Loucy (cell line): ENCODE results near the gene ACOT6.

Source experiments
- EZH2phosphoT487 ChIP-seq: fragments of 200-600 bp; IDR thresholded peaks from 2 replicates; pipeline ENCODE4 v1.6.1; 2018; ENCODE audit warnings: antibody characterized with exemption, mild to moderate bottlenecking, moderate library complexity, borderline replicate concordance
- TF ChIP-seq, protein P1 (sequence below): fragments of 200-600 bp; sonication (generic); conservative IDR thresholded peaks from 2 replicates; pipeline ENCODE4 v1.5.1; 2014; ENCODE audit warnings: mild to moderate bottlenecking, antibody characterized with exemption, low read length

- TF ChIP-seq, protein P1, sequence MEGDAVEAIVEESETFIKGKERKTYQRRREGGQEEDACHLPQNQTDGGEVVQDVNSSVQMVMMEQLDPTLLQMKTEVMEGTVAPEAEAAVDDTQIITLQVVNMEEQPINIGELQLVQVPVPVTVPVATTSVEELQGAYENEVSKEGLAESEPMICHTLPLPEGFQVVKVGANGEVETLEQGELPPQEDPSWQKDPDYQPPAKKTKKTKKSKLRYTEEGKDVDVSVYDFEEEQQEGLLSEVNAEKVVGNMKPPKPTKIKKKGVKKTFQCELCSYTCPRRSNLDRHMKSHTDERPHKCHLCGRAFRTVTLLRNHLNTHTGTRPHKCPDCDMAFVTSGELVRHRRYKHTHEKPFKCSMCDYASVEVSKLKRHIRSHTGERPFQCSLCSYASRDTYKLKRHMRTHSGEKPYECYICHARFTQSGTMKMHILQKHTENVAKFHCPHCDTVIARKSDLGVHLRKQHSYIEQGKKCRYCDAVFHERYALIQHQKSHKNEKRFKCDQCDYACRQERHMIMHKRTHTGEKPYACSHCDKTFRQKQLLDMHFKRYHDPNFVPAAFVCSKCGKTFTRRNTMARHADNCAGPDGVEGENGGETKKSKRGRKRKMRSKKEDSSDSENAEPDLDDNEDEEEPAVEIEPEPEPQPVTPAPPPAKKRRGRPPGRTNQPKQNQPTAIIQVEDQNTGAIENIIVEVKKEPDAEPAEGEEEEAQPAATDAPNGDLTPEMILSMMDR: no peak
- no peak for TF ChIP-seq EZH2phosphoT487
Measured at GRCh38 chr14:73623504-73624054, 11.3 kb downstream of the ACOT6 start.
